Stomach (tissue), 9 donors: ENCODE results near the gene CD36. TPM values are rescaled to one million over a fixed set of nuclear protein-coding genes. Genes with fewer than 3 reads are reported as not detected.
A peak's percentile ranks its signal among the peaks of the same experiment; 100 is the strongest.

ENCODE experiments used
- DNase-seq, 2 donors: peaks; one replicate each; pipeline versions ENCODE4 v3.0.0 to v3.0.0-alpha.2; 2013 to 2019
- H3K27ac ChIP-seq, 5 donors: fragments of 200-600 bp in 4 of 5; sonication (generic) in 4 of 5; one replicate each; pipeline ENCODE4 v1.5.1; 2013 to 2019; ENCODE audit warnings: mild to moderate bottlenecking in 1 of 5, moderate library complexity in 1 of 5
- H3K27me3 ChIP-seq, 3 donors: fragments of 200-600 bp; sonication (generic); one replicate each; pipeline ENCODE4 v1.5.1; 2017 to 2019; ENCODE audit warnings: mixed run types in 1 of 3
- H3K36me3 ChIP-seq, 4 donors: fragments of 200-600 bp; sonication (generic); 1 replicate in 3 of 4; 2 replicates in 1 of 4; pipeline ENCODE4 v1.5.1; 2016 to 2019
- H3K4me1 ChIP-seq, 4 donors: fragments of 200-600 bp; sonication (generic); one replicate each; pipeline ENCODE4 v1.5.1; 2016 to 2019
- H3K4me3 ChIP-seq, 4 donors: fragments of 200-600 bp; sonication (generic) in 3 of 4; one replicate each; pipeline ENCODE4 v1.5.1; 2016 to 2019; ENCODE audit warnings: mild to moderate bottlenecking in 1 of 4
- H3K9me3 ChIP-seq, 4 donors: fragments of 200-600 bp; sonication (generic); one replicate each; pipeline ENCODE4 v1.5.1; 2016 to 2019
- EP300 ChIP-seq: sonication (generic); formaldehyde crosslinking; IDR thresholded peaks from one replicate; pipeline ENCODE4 v1.6.1; 2017; ENCODE audit warnings: antibody characterized with exemption
- POLR2A ChIP-seq, 4 donors: fragments of 450-650 bp; IDR thresholded peaks; one replicate each; pipeline ENCODE4 v1.6.1; 2016; ENCODE audit warnings: antibody characterized with exemption in 4 of 4, control low read depth in 2 of 4, mild to moderate bottlenecking in 1 of 4, moderate library complexity in 1 of 4
- POLR2AphosphoS5 ChIP-seq, 3 donors: sonication (generic); formaldehyde crosslinking; IDR thresholded peaks; one replicate each; pipeline ENCODE4 v1.6.1; 2016; ENCODE audit warnings: antibody characterized with exemption in 3 of 3
- WGBS, 5 donors: extraction: QIAGEN DNeasy Blood & Tissue Kit in 3 of 5; methylation state at CpG; one replicate each; pipeline versions ENCODE4 v1.1.5 to v1.1.7; 2013 to 2018; 5-methylcytosine and 5-hydroxymethylcytosine counted together
- intact Hi-C: fragments of 100-400 bp; cut with DNase I; formaldehyde crosslinking; loops from one replicate; pipeline ENCODE4 v1.15.1; 2023; ENCODE audit warnings: low total_unique reads
- polyA plus RNA-seq, 3 donors: library from polyadenylated mRNA; stranded (reverse); fragments of 200-250 nt; gene quantifications; one replicate each; pipeline ENCODE4 v1.2.3, GENCODE V29; 2013
- total RNA-seq, 5 donors: library from RNA; depleted of rRNA; stranded (reverse); fragments of >200 nt; gene quantifications; one replicate each; pipeline versions ENCODE4 v1.1.0 to v1.2.3, GENCODE V29; 2014 to 2016
- TF ChIP-seq, protein P1 (sequence below), 7 experiments: fragments of 450-650 bp in 4 of 7; fragments of 200-600 bp in 3 of 7; sonication (generic) in 3 of 7; IDR thresholded peaks; one replicate each; pipeline ENCODE4 v1.5.1; 2016 to 2019; ENCODE audit warnings: antibody characterized with exemption in 7 of 7, control low read depth in 2 of 7, mild to moderate bottlenecking in 1 of 7
- donor health status: healthy with polysubstance abuse.
- donor health status: Bipolar disorder and iron deficiency.
- donor health status: healthy.

CD36 gene
- total and polyA plus RNA-seq, 8 donors = 5.5 to 346 (median 33.5) TPM

- no peaks in the 10 kb centered on the region for H3K36me3 ChIP-seq
- TF ChIP-seq POLR2A (IDR thresholded peaks at IDR 0.05) = no peak
- TF ChIP-seq EP300 = no peak
- no peak for TF ChIP-seq POLR2AphosphoS5 (IDR thresholded peaks at IDR 0.05)
- TF ChIP-seq, protein P1, sequence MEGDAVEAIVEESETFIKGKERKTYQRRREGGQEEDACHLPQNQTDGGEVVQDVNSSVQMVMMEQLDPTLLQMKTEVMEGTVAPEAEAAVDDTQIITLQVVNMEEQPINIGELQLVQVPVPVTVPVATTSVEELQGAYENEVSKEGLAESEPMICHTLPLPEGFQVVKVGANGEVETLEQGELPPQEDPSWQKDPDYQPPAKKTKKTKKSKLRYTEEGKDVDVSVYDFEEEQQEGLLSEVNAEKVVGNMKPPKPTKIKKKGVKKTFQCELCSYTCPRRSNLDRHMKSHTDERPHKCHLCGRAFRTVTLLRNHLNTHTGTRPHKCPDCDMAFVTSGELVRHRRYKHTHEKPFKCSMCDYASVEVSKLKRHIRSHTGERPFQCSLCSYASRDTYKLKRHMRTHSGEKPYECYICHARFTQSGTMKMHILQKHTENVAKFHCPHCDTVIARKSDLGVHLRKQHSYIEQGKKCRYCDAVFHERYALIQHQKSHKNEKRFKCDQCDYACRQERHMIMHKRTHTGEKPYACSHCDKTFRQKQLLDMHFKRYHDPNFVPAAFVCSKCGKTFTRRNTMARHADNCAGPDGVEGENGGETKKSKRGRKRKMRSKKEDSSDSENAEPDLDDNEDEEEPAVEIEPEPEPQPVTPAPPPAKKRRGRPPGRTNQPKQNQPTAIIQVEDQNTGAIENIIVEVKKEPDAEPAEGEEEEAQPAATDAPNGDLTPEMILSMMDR (IDR thresholded peaks at IDR 0.05) = no peak
- no peak overlapping the region for H3K4me3 ChIP-seq
- 79 to 89% (median 86%) methylated on average over 1 of the region's 1 CpG for WGBS, 5 donors
- H3K27ac ChIP-seq = no peak overlapping the region
- H3K4me1 ChIP-seq = peaks cover 4 to 16% (median 12%) of the 10 kb centered on the region in 4 donors
- no peak for DNase-seq
- H3K27me3 ChIP-seq = no peaks in the 10 kb centered on the region
- intact Hi-C loops = no loop called here
- H3K9me3 ChIP-seq = no peaks in the 10 kb centered on the region
These were observed 64.8 kb downstream of the CD36 start for GRCh38 chr7:80703272-80703671.

DNA sequence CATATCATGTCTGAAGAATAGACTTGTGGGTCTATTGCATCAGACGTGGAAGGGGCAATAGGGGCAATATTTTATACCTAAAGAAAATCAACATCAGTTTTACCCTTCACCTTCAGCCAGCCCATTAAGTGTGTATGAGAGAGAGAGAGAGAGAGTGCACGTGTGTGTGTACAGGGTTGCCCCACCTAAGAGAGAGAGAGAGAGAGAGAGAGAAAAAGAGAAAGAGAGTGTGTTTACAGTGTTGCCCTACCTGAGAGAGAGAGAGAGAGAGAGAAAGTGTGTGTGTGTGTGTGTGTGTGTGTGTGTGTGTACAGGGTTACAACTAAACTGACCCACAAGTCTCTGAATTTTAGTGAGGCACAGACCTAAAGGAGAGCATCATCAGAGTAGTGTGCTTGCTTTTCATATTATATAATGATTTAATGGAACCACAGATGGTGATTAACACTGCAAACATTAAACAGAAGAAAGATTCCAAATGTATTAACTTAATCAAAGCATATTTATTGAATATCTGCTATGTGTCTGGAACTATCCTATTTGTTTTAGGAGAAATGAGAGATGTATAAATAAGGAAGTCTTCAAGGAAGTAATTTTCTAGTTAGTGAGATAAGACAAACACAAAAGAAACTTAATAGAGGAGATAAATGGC lies 66.8 kb downstream of the CD36 start:
- no peak overlapping the region for H3K27ac ChIP-seq
- intact Hi-C loops = no loop called here
- DNase-seq = peak in 1 of 2 donors; percentile 20
- H3K9me3 ChIP-seq = no peaks in the 10 kb centered on the region
- peaks cover 3 to 7% (median 3%) of the 10 kb centered on the region in 4 donors for H3K4me1 ChIP-seq
- TF ChIP-seq, protein P1 (IDR thresholded peaks at IDR 0.05) = no peak
- TF ChIP-seq POLR2A (IDR thresholded peaks at IDR 0.05) = no peak
- no peak for TF ChIP-seq POLR2AphosphoS5 (IDR thresholded peaks at IDR 0.05)
- no peak for TF ChIP-seq EP300
- WGBS, 5 donors = 31 to 48% (median 36%) methylated on average over 2 of the region's 2 CpGs
- H3K4me3 ChIP-seq = no peak overlapping the region
- H3K36me3 ChIP-seq = no peaks in the 10 kb centered on the region
- H3K27me3 ChIP-seq = no peaks in the 10 kb centered on the region

DNA sequence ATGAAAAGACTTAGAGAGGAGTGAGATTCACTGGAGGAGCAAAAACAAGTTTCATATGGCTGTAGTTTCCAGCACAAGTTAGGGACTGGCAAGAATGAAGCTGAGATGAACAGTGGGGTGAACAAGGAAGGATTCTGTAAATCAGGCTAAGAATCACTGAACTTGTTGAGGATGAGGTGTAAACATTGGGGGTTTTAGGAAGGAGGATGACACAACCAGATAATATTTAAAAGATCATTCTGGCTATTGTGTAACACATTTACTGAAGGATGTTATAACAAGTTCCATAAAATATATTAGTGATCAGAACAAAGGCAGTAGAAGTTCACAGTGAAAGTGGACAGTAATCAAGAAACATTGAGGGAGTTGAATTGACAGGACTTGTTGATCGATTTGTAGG lies 68.9 kb downstream of the CD36 start:
- WGBS, 5 donors = 76 to 94% (median 88%) methylated on average over 1 of the region's 1 CpG
- H3K27ac ChIP-seq = no peak overlapping the region
- no peaks in the 10 kb centered on the region for H3K9me3 ChIP-seq
- intact Hi-C loops = no loop called here
- H3K4me1 ChIP-seq = peaks cover 0 to 7% (median 2%) of the 10 kb centered on the region in 4 donors
- no peaks in the 10 kb centered on the region for H3K27me3 ChIP-seq
- TF ChIP-seq POLR2A (IDR thresholded peaks at IDR 0.05) (no peak), POLR2AphosphoS5 (IDR thresholded peaks at IDR 0.05) (no peak), EP300 (no peak)
- TF ChIP-seq, protein P1 (IDR thresholded peaks at IDR 0.05) = no peak
- no peaks in the 10 kb centered on the region for H3K36me3 ChIP-seq
- DNase-seq = no peak
- H3K4me3 ChIP-seq = no peak overlapping the region

- no peaks in the 10 kb centered on the region for H3K36me3 ChIP-seq
- intact Hi-C loops = no loop called here
- no peak overlapping the region for H3K27ac ChIP-seq
- H3K27me3 ChIP-seq = no peaks in the 10 kb centered on the region
- TF ChIP-seq POLR2AphosphoS5 (IDR thresholded peaks at IDR 0.05) = no peak
- TF ChIP-seq, protein P1 (IDR thresholded peaks at IDR 0.05) = no peak
- no peak for TF ChIP-seq EP300
- no peak for TF ChIP-seq POLR2A (IDR thresholded peaks at IDR 0.05)
- H3K4me1 ChIP-seq = peaks cover 0 to 7% (median 2%) of the 10 kb centered on the region in 4 donors
- no peak overlapping the region for H3K4me3 ChIP-seq
- 55 to 78% (median 66%) methylated on average over 2 of the region's 2 CpGs for WGBS, 5 donors
- DNase-seq = no peak
- no peaks in the 10 kb centered on the region for H3K9me3 ChIP-seq
These were observed 69.7 kb downstream of the CD36 start for GRCh38 chr7:80708123-80708522.
